Measurements from ENCODE around the gene IL18. TPM values are rescaled to one million over a fixed set of nuclear protein-coding genes. Genes with fewer than 3 reads are reported as not detected.

The IL18 gene
- total and polyA plus RNA-seq, 2 of the 8 experiments (the other 6 are each of a cell fraction or from before 2014, with no cell fraction given), result 0.29 to 0.84 TPM

DNA sequence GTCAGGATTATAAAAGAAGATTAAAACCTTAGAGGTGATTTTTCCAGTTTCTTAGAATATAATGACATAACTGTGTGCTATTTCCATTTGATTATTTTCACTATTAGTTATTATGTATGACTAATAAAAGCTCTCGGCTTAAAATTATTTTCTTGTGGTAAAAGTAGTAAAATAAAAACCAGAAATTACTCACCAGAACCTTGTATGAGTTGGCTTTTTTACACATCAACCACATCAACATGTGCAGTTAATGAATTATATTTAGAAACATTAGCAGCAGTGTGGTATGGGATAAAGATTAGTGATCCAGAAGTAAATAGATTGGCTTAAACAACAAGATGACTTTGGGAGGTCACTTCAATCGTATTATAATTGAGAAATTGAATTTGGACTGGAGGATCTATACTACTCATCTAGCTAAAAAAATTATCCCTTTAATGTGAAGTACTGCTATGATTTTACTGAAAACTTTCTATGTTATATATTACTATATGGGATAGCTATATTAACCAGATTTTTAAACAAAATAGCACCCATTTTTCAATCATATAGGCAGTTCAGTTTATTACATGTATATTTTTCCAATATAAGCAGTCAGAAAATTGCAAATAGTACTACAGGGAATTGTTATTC lies 8.6 kb upstream of the IL18 start (continued):
- TF ChIP-seq TAF1 (IDR thresholded peaks at IDR 0.05; ENCODE audit: low read depth, low read length) (no peak), SIN3A (conservative IDR thresholded peaks at IDR 0.05 in 1 of 2, IDR thresholded peaks at IDR 0.05 in 1 of 2; ENCODE audit: low read depth in 1 of 2, low read length in 2 of 2) (no peak), RFX5 (IDR thresholded peaks at IDR 0.05; ENCODE audit: borderline replicate concordance, low read depth, low read length) (no peak)

Measured in H1 (cell line).